GM12878 (cell line): Measurements from ENCODE around the gene OSCP1. TPM values are rescaled to one million over a fixed set of nuclear protein-coding genes. Genes with fewer than 3 reads are reported as not detected.
A peak's percentile ranks its signal among the peaks of the same experiment; 100 is the strongest.

Experiments
- BCL11A ChIP-seq: IDR thresholded peaks from 2 replicates; pipeline ENCODE4 v1.6.1; 2011; ENCODE audit warnings: low read depth, low read length
- BMI1 ChIP-seq: fragments of 450-650 bp; IDR thresholded peaks from 2 replicates; pipeline ENCODE4 v1.6.1; 2016; ENCODE audit warnings: mild to moderate bottlenecking, moderate library complexity, borderline replicate concordance
- CTCF ChIP-seq, 3 experiments: IDR thresholded peaks in 2 of 3; conservative IDR thresholded peaks in 1 of 3; 2 replicates each; pipeline ENCODE4 v1.5.1; 2011; ENCODE audit warnings: low read depth in 3 of 3, low read length in 3 of 3, mild to moderate bottlenecking in 3 of 3, control low read depth in 2 of 3, moderate library complexity in 2 of 3, inconsistent platforms in 1 of 3, mixed read lengths in 1 of 3; ENCODE audit not compliant: control insufficient read depth in 2 of 3, insufficient read depth in 1 of 3; ENCODE audit errors: extremely low read depth in 1 of 3
- E4F1 ChIP-seq: fragments of 450-650 bp; IDR thresholded peaks from 2 replicates; pipeline ENCODE4 v1.6.1; 2018; ENCODE audit warnings: borderline replicate concordance, mild to moderate bottlenecking; ENCODE audit not compliant: partially characterized antibody
- FOS ChIP-seq: IDR thresholded peaks from 3 replicates; pipeline ENCODE4 v1.6.1; 2011; ENCODE audit warnings: borderline replicate concordance; ENCODE audit not compliant: insufficient read length; ENCODE audit errors: extremely low read depth
- FOXM1 ChIP-seq: IDR thresholded peaks from 2 replicates; pipeline ENCODE4 v1.6.1; 2012; ENCODE audit warnings: low read depth, mild to moderate bottlenecking, inconsistent platforms, low read length, moderate library complexity
- IKZF1 ChIP-seq: fragments of 450-650 bp; conservative IDR thresholded peaks from 2 replicates; pipeline ENCODE4 v1.6.1; 2017; ENCODE audit warnings: antibody characterized with exemption, mild to moderate bottlenecking
- IRF3 ChIP-seq: fragments of 450-650 bp; IDR thresholded peaks from 2 replicates; pipeline ENCODE4 v1.6.1; 2014; ENCODE audit warnings: mild to moderate bottlenecking
- JUNB ChIP-seq: IDR thresholded peaks from 2 replicates; pipeline ENCODE4 v1.6.1; 2016; ENCODE audit warnings: antibody characterized with exemption, mild to moderate bottlenecking
- KAT2A ChIP-seq: conservative IDR thresholded peaks from 2 replicates; pipeline ENCODE4 v1.6.1; 2011; ENCODE audit warnings: low read depth, low read length; ENCODE audit not compliant: control insufficient read depth
- MAX ChIP-seq: IDR thresholded peaks from 2 replicates; pipeline ENCODE4 v1.6.1; 2012; ENCODE audit warnings: low read depth, low read length, improper control_type of control experiment
- NR2C1 ChIP-seq: fragments of 450-650 bp; IDR thresholded peaks from 2 replicates; pipeline ENCODE4 v1.6.1; 2017; ENCODE audit warnings: antibody characterized with exemption, mild to moderate bottlenecking, moderate library complexity
- POLR2A ChIP-seq: IDR thresholded peaks from 2 replicates; pipeline ENCODE4 v1.6.1; 2011; ENCODE audit warnings: low read depth, mild to moderate bottlenecking, low read length
- RAD21 ChIP-seq: IDR thresholded peaks from 2 replicates; pipeline ENCODE4 v1.6.1; 2011; ENCODE audit warnings: mild to moderate bottlenecking, low read depth, low read length, moderate library complexity; ENCODE audit not compliant: insufficient read depth
- RAD51 ChIP-seq: fragments of 450-650 bp; IDR thresholded peaks from 2 replicates; pipeline ENCODE4 v1.6.1; 2016; ENCODE audit warnings: moderate library complexity, mild to moderate bottlenecking, inconsistent platforms
- RELA ChIP-seq: fragments of 450-650 bp; IDR thresholded peaks from 2 replicates; pipeline ENCODE4 v1.8.0; 2014; ENCODE audit warnings: borderline replicate concordance; ENCODE audit not compliant: partially characterized antibody
- SMAD1 ChIP-seq: fragments of 450-650 bp; IDR thresholded peaks from 2 replicates; pipeline ENCODE4 v1.6.1; 2018; ENCODE audit warnings: mild to moderate bottlenecking, low read depth; ENCODE audit not compliant: partially characterized antibody
- SRF ChIP-seq, 2 experiments: IDR thresholded peaks; 2 replicates each; pipeline ENCODE4 v1.6.1; 2011; ENCODE audit warnings: low read depth in 2 of 2, low read length in 2 of 2, mild to moderate bottlenecking in 1 of 2, moderate library complexity in 1 of 2
- STAT1 ChIP-seq: fragments of 450-650 bp; conservative IDR thresholded peaks from 2 replicates; pipeline ENCODE4 v1.6.1; 2014; ENCODE audit warnings: antibody characterized with exemption, mild to moderate bottlenecking
- TBL1XR1 ChIP-seq: IDR thresholded peaks from 2 replicates; pipeline ENCODE4 v1.6.1; 2012; ENCODE audit warnings: low read depth, low read length, improper control_type of control experiment
- ZBTB11 ChIP-seq: fragments of 450-650 bp; formaldehyde crosslinking; IDR thresholded peaks from 2 replicates; pipeline ENCODE4 v1.5.0; 2022; ENCODE audit warnings: mild to moderate bottlenecking, missing genetic modification characterization
- polyA plus RNA-seq, 11 experiments: library from polyadenylated mRNA; depleted of rRNA in 4 of 11; unstranded in 6 of 11; stranded (reverse) in 5 of 11; fragments of >200 nt; fragmentation: Nextera tagmentation in 4 of 11; fragmentation: Illumina TruSeq in 1 of 11; extraction: Ambion mirVana in 4 of 11; extraction: Trizol in 1 of 11; gene quantifications; 1 replicate in 1 of 11; 2 replicates in 10 of 11; pipeline versions ENCODE4 v1.2.1 to v1.2.3, GENCODE V29; 2011 to 2016; ENCODE audit warnings: inconsistent platforms in 2 of 11, missing spikeins in 2 of 11, low read depth in 1 of 11
- total RNA-seq, 4 experiments: library from RNA; depleted of rRNA in 3 of 4; stranded (reverse); fragments of >200 nt in 3 of 4; fragmentation: Illumina TruSeq in 1 of 4; extraction: Trizol in 1 of 4; gene quantifications; 2 replicates each; pipeline versions ENCODE4 v1.2.1 to v1.2.3, GENCODE V29; 2013 to 2021

The OSCP1 gene
- total and polyA plus RNA-seq, 10 of the 15 experiments (the other 5 are each of a cell fraction or from before 2014, with no cell fraction given): 1.8 to 5.9 (median 3.0) TPM

GRCh38 chr1:36386265-36387140 is 63.7 kb downstream of the OSCP1 start (continued):
- TF ChIP-seq STAT1: 0 out of 2 replicates have a peak, but pooled peaks have one; percentile 40
- 0 out of 6 replicates have a peak, but pooled peaks of 2 of the 3 experiments have one; percentile 8 to 9 for TF ChIP-seq CTCF (IDR thresholded peaks at IDR 0.05 in 2 of 3, conservative IDR thresholded peaks at IDR 0.05 in 1 of 3; ENCODE audit: control insufficient read depth in 2 of 3, extremely low read depth in 1 of 3, insufficient read depth in 1 of 3, low read depth in 3 of 3, low read length in 3 of 3)
- TF ChIP-seq RAD51: no peak
- TF ChIP-seq FOS: no peak
- TF ChIP-seq BCL11A: 0 out of 2 replicates have a peak, but pooled peaks have one; percentile 39
- no peak for TF ChIP-seq SMAD1
- no peak for TF ChIP-seq ZBTB11
- peak; percentile 63 for TF ChIP-seq IKZF1
- TF ChIP-seq TBL1XR1: no peak
- peak; percentile 15 to 81; a peak in 2 of 4 replicates for TF ChIP-seq SRF (IDR thresholded peaks at IDR 0.05; ENCODE audit: low read depth in 2 of 2, low read length in 2 of 2)
- TF ChIP-seq POLR2A: peak; percentile 99
- no peak for TF ChIP-seq NR2C1
- TF ChIP-seq BMI1: no peak
- no peak for TF ChIP-seq KAT2A
- no peak for TF ChIP-seq IRF3
- peak; percentile 70 for TF ChIP-seq JUNB
- no peak for TF ChIP-seq E4F1
- TF ChIP-seq RAD21: no peak
- TF ChIP-seq FOXM1: no peak
- no peak for TF ChIP-seq RELA
- no peak for TF ChIP-seq MAX
